NCI-H82 treated with DMSO at 0.1 percent for 48 hours (cell line): ENCODE results near the gene USP4.

Experiments used
- DNase-seq: peaks from one replicate; lab custom pipeline; 2025; ENCODE audit not compliant: unreplicated experiment; lab: John Stamatoyannopoulos, UW

Gene USP4

GRCh38 chr3:49300595-49300994 is 39.3 kb downstream of the USP4 start:
- no peak for DNase-seq

GRCh38 chr3:49298511-49298910 is 41.3 kb downstream of the USP4 start:
- DNase-seq, result no peak

DNA sequence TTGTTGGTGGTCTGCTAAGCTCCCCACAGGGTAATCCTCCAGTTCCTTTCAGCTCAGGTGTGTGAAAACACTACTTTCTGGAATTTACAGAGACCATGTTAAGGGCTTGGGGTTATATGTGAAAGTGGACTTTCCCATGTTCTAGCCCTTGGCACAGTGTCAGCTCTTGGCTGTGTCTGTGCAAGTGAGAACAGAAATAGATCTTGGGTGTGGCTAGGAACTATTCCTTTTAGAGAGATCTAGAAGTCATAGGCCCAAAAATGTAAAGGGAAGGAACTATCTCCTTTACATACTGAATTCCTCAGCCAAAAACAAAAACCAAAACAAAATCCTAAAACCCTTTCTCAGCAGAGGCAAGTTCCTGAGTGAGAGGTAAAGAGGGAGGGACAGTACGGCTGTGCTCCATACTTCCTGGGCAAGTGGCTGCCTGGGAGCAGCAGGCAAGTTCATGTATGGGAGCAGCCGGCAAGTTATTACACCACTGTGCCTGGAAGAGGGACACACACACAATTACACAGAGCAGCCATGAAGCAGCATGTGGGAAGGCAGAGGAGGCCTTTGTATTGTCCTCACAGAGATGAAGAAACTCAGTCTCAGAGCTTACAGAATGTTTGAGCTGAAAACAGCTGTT is 43.0 kb downstream of the USP4 start:
- DNase-seq, result no peak

GRCh38 chr3:49295489-49296058 is 44.3 kb downstream of the USP4 start:
- no peak for DNase-seq

- DNase-seq, result no peak
These were observed 45.5 kb downstream of the USP4 start for GRCh38 chr3:49294343-49294742.

DNA sequence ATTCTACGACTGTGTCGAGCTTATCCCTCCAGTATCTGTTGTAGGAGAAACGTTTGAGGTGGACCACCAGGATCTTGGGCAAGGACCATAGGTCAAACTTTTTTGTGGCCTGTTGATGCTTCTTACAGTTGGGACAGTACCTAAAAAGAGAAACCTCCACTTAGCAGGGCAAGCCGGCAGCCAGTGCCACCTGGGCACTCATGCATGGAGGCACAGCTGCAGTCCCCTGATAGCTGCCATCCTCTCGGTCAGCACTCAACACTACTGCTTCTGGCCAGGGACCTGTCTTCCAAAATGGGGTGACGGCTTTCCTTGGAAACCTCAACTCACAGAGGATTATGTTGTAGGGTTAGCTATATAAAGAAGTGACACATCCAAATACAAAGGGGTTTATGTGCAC is 55.9 kb downstream of the USP4 start:
- no peak for DNase-seq

DNA sequence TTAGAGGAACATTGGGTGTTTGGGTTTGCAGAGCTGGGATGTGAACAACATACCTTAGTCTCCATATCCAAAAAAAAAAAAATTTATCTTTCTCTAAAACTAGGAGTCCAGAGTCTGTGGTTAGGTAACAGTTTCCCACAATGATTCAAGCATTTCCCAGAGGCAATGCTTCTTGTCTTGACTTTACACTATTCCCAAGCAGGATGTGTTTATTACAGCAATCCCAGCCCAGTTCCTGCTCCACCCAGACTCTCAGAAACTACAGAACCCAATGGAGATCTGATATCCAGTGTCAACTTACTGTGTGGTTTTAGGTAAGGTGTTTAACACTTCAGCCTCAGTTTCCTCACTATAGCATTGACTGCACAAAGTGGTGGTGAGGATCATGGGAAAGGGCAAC is 60.5 kb downstream of the USP4 start:
- DNase-seq, result no peak

DNA sequence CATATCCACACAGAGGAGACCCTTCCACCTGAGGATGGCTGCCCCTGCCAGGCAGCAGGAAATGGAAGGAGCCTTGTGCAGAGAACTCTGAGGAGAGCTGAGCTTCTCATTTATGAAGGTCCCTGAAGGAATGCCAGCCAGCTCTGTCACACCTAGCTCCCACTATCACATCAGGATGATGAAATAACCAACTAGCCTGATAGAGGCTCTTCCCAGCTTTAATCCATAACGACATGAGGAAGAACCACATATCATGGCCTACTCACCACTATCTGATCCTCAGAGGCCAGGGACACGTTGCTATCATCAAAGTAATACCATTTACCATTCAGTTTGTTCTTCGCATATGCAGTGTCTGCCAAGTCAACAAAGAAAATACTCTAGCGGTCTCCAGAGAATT is 61.3 kb downstream of the USP4 start:
- DNase-seq, result no peak

DNA sequence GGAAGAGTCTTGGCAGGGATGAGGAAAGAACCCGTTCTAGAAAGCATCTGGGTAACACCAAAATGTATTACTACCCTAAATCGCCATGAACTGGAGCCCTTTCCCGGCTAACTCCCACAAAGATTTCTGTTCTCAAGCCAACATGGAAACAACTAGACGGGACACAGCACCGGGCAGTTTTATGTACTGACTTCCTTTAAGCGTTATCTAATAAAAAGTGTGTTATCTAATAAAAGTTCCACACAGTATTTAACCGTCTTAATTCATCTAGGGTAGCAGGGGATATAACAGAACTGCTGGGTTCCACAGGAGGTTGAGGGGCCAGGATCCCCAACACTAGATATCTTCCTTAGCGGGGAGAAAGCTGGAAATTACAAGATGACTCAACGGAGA is 62.5 kb downstream of the USP4 start:
- no peak for DNase-seq

DNA sequence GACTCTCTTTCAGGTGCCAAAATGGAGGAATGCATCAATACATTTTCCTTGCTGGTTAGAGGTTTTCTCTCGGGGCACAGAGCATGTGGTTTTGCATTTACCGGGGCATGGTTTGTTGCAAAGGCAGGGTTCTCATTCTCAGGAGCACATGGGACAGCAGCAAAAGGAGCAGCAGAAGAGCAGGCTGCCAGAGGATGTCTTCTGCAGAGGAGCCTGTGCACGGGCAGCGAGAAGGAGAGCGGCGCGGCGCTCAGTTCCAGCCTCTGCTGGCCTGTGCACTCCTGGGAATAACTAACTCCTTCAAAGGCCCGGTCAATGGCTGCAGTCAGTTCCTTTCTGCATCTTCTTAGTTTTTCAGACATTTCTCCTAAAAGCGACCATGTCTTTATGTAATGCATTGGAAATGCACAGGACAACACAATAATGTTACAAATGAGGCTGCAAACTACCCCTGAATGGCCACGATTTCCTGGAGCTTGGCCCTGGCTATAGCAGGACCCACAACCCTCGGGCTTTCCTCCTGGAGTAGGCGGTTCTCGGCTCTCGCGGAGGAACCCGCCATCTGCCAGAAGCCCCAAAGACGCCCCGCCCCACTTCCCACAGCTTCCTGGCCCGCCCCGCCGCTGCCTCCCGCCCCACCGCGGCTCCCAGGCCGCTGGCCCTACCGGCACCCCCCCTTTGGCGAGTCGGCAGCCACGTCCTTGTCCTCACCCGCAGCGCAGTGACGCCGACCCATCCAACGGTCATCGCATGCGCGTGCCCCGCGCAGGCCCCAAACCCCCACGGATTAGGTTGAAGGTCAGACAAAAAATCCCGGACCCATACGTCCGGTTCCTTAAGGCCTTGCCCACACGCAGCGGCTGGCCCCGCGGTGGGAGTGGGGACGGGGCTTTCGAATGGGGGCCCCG is 63.1 kb downstream of the USP4 start, which contains the start of gene C3orf62:
Gene C3orf62, minus strand, starts transcription at position 758 of the 908 bp plus-strand sequence. Its CDS starts 360 bp downstream, at position 398.
- DNase-seq, result peak; percentile 49

DNA sequence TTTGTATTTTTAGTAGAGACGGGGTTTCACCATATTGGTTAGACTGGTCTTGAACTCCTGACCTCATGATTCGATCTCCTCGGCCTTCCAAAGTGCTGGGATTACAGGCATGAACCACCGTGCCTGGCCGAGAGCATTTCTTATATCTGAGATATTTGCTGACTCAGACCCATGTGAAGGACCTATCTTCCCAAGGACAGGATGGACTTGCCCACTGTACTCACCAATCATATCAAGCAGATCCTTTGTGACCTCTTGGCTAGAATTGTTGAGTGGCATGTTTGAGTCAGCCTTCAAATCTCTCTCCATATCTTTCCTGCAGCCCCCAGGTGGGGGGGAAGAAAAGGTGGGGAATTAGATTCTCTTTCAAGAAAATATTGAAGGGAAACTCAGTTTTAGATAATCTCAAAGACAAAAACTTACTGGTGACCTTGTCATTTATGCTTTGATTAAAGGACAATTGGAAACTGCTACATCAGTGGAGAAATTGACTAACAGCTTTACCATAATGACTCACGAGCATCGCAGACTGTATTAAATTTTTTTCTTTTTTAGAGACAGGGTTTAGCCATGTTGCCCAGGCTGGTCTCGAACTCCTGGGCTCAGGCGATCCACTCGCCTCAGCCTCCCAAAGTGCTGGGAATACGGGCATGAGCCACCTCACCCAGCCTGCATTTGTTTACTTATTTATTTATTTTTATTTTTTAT is 65.9 kb downstream of the USP4 start:
- DNase-seq, result no peak

DNA sequence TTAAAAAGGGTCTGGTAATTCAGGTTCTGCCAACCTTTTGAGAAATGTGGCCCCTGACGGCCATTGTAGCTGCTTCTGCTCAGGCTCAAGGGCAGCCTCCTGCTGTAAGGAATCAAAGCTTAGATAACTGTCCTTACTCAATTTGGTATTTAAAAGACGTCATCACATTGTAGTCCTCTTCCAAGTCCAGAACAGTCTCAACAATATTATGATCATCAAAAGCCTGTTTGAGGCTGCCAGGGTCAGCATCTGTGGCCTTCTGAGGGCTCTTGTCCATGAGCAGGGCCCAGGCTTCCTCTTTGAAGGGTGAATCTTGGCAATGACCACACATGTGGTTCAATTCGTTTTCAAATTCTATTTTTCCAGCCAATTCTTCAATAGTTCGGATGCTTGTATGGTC is 68.8 kb downstream of the USP4 start:
- DNase-seq, result no peak

DNA sequence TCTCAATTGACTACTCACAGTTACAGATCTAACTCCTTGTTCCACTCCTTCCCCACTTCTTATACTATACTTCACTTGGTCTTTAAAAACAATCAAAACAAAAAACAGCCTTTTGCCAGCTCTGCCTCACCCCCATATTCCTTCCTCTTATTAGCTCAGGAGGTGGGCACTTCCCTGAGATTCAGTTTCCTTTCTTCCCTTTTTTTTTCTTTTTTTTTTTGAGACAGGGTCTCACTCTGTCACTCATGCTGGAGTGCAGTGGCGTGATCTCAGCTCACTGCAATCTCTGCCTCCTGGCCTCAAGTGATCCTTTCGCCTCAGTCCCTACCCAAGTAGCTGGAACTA is 69.7 kb downstream of the USP4 start:
- DNase-seq, result no peak

- DNase-seq, result no peak
These were observed 70.3 kb downstream of the USP4 start for GRCh38 chr3:49269443-49270155.

DNA sequence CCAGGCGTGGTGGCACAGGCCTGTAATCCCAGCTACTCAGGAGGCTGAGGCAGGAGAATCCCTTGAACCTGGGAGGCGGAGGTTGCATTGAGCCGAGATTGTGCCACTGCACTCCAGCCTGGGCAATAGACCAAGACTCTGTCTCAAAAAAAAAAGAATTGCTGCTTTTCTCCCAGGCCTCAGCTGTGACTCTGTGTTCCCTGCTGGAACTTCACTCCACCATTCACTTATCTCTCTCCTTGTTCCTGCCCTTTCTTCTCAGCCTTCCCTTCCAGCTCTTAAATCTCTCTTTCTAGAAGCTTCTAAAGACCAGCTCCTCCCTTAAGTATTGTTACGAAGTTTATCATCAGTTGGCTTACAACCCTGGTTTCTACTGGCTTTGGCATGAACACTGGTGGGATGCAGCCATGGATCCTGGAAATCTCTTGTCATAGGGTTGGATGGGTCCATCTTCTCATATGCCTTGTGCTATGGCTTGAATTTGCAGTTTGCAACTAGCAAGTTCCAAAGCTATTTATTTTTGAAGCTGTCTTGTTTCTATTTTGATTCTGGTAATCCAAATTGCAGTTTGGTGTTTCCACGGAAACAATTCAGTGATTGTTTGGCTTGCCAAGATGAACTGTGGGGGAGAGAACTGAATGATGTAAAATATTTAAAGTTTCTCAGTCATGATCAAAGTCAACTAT is 73.3 kb downstream of the USP4 start:
- DNase-seq, result no peak

DNA sequence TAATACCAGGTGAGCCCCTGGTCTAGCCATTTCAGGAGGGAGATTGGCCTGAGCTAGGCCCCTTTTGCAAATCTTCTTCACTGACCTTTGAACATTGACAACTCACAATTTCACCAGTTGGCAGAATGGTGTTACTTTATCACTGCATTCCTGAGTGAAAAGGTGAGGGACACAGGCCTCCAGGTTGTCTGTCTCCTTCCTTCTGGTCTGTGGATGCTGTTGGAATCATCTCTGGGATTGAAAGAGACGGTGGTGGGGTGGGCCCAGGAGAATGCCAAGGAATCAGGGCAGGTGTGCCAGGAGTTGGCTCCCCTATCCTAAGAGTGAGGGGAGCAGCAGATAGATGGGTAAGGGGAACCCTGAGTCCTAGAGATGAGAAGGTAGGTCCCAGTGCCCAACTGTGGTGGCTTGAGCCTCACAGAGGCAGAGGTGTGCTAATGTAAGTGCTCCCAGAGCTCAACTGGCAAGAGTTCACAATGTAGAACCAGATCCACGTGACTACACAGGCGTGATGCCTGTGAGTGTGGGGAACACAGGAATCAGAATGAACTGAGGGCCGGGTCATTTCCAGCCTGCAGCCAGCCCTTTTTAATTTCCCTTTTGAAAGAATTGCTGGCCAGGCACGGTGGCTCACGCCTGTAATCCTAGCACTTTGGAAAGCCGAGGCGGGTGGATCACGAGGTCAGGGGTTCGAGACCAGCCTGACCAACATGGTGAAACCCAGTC is 74.0 kb downstream of the USP4 start:
- no peak for DNase-seq

- DNase-seq, result no peak
These were observed 76.5 kb downstream of the USP4 start for GRCh38 chr3:49263159-49263889.

DNA sequence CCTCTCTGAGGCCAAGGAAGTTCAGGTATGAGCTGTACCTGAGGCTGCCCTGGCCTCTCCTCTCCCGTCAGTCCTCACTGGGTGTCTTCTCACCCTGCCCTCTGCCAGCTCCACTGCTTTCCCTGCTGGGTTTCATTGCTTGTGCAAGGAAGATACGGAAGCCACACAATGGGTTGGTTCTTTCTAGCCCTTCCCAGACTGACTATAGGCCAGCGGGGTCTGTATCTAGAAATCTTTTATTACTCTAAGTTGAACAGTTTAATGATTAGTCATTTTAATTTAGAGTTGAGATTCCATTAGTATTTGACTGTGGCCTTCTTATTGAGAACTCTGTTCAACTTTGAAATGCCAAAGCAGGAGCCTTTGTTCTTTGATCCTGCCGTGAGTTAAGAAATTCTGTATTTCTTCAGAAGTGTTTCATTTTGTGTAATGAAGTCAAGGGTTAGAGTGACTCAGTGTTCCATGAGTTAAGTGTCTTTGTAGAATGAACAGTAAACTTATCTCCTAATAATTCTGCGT is 79.0 kb downstream of the USP4 start:
- no peak for DNase-seq

- DNase-seq, result no peak
These were observed 82.7 kb downstream of the USP4 start for GRCh38 chr3:49257187-49257586.
